Skeletal muscle satellite cell (primary cell): ENCODE measurements around the gene CASP7.

Experiments
- H3K27me3 ChIP-seq: 2 replicates; pipeline ENCODE4 v1.7.0; 2013; ENCODE audit warnings: low read length; ENCODE audit not compliant: control insufficient read depth, insufficient read depth
- H3K36me3 ChIP-seq: 2 replicates; pipeline ENCODE4 v1.7.0; 2013; ENCODE audit warnings: mild to moderate bottlenecking, control low read depth, low read length; ENCODE audit not compliant: insufficient read depth
- H3K4me1 ChIP-seq: 2 replicates; pipeline ENCODE4 v1.7.0; 2013; ENCODE audit warnings: low read length; ENCODE audit not compliant: control insufficient read depth, insufficient read depth
- H3K4me2 ChIP-seq: 2 replicates; pipeline ENCODE4 v1.7.0; 2013; ENCODE audit warnings: mild to moderate bottlenecking, low read length
- H3K4me3 ChIP-seq: 2 replicates; pipeline ENCODE4 v1.7.0; 2013; ENCODE audit warnings: low read length
- H3K9ac ChIP-seq: 2 replicates; pipeline ENCODE4 v1.7.0; 2013; ENCODE audit warnings: mild to moderate bottlenecking, low read depth, low read length, moderate library complexity
- H3K9me3 ChIP-seq: replicated peaks from 2 replicates; pipeline ENCODE4 v1.7.0; 2013; ENCODE audit warnings: mild to moderate bottlenecking, control low read depth, low read length

The CASP7 gene

GRCh38 chr10:113742466-113742865, 62.8 kb downstream of the CASP7 start:
- H3K36me3 ChIP-seq = no peaks in the 10 kb centered on the region
- H3K9ac ChIP-seq = no peak overlapping the region
- H3K27me3 ChIP-seq = no peaks in the 10 kb centered on the region
- H3K4me3 ChIP-seq = no peak overlapping the region
- no peaks in the 10 kb centered on the region for H3K9me3 ChIP-seq
- no peaks in the 10 kb centered on the region for H3K4me1 ChIP-seq
- H3K4me2 ChIP-seq = no peak overlapping the region

- no peak overlapping the region for H3K4me2 ChIP-seq
- H3K9me3 ChIP-seq = no peaks in the 10 kb centered on the region
- no peaks in the 10 kb centered on the region for H3K4me1 ChIP-seq
- peaks cover 3% of the 10 kb centered on the region for H3K27me3 ChIP-seq
- H3K4me3 ChIP-seq = no peak overlapping the region
- no peak overlapping the region for H3K9ac ChIP-seq
- H3K36me3 ChIP-seq = no peaks in the 10 kb centered on the region
Measured at GRCh38 chr10:113743594-113743993, 63.9 kb downstream of the CASP7 start.

- Histone ChIP-seq H3K4me2 (no peak overlapping the region), H3K9ac (no peak overlapping the region), H3K4me1 (no peaks in the 10 kb centered on the region), H3K4me3 (no peak overlapping the region), H3K27me3 (peaks cover 3% of the 10 kb centered on the region), H3K36me3 (no peaks in the 10 kb centered on the region), H3K9me3 (no peaks in the 10 kb centered on the region)
Measured at GRCh38 chr10:113745374-113745773, 65.7 kb downstream of the CASP7 start.

- Histone ChIP-seq H3K9ac (no peak overlapping the region), H3K27me3 (peaks cover 3% of the 10 kb centered on the region), H3K4me3 (no peak overlapping the region), H3K4me1 (no peaks in the 10 kb centered on the region), H3K4me2 (no peak overlapping the region), H3K9me3 (no peaks in the 10 kb centered on the region), H3K36me3 (no peaks in the 10 kb centered on the region)
Measured at GRCh38 chr10:113746217-113746957, 66.7 kb downstream of the CASP7 start.

GRCh38 chr10:113751181-113751732, 71.5 kb downstream of the CASP7 start, which contains the start of gene PLEKHS1:
Gene PLEKHS1, plus strand, starts transcription at chr10:113751682. Its CDS starts 3,596 bp downstream, at chr10:113755278.
- no peak within 1 kb of the TSS for H3K4me3 ChIP-seq
- H3K9ac ChIP-seq = no peak within 1 kb of the TSS
- peaks cover 3% of the 10 kb centered on the region for H3K27me3 ChIP-seq
- H3K4me2 ChIP-seq = no peak within 1 kb of the TSS
- H3K9me3 ChIP-seq = no peaks in the 10 kb centered on the region
- H3K36me3 ChIP-seq = no peaks in the 10 kb centered on the region
- H3K4me1 ChIP-seq = no peaks in the 10 kb centered on the region

- H3K27me3 ChIP-seq = peaks cover 3% of the 10 kb centered on the region
- H3K9me3 ChIP-seq = no peaks in the 10 kb centered on the region
- no peak overlapping the region for H3K4me2 ChIP-seq
- no peaks in the 10 kb centered on the region for H3K36me3 ChIP-seq
- no peak overlapping the region for H3K4me3 ChIP-seq
- H3K9ac ChIP-seq = no peak overlapping the region
- H3K4me1 ChIP-seq = no peaks in the 10 kb centered on the region
Measured at GRCh38 chr10:113752553-113752952, 72.8 kb downstream of the CASP7 start.

GRCh38 chr10:113753020-113753692, 73.4 kb downstream of the CASP7 start:
- no peak overlapping the region for H3K4me3 ChIP-seq
- H3K9me3 ChIP-seq = no peaks in the 10 kb centered on the region
- no peak overlapping the region for H3K9ac ChIP-seq
- no peaks in the 10 kb centered on the region for H3K36me3 ChIP-seq
- H3K4me2 ChIP-seq = no peak overlapping the region
- H3K4me1 ChIP-seq = no peaks in the 10 kb centered on the region
- no peaks in the 10 kb centered on the region for H3K27me3 ChIP-seq

- no peaks in the 10 kb centered on the region for H3K9me3 ChIP-seq
- no peaks in the 10 kb centered on the region for H3K27me3 ChIP-seq
- no peak overlapping the region for H3K4me2 ChIP-seq
- no peak overlapping the region for H3K4me3 ChIP-seq
- H3K4me1 ChIP-seq = no peaks in the 10 kb centered on the region
- H3K36me3 ChIP-seq = no peaks in the 10 kb centered on the region
- no peak overlapping the region for H3K9ac ChIP-seq
Measured at GRCh38 chr10:113754125-113754524, 74.4 kb downstream of the CASP7 start.

- Histone ChIP-seq H3K9me3 (no peaks in the 10 kb centered on the region), H3K4me3 (no peak overlapping the region), H3K4me2 (no peak overlapping the region), H3K36me3 (no peaks in the 10 kb centered on the region), H3K9ac (no peak overlapping the region), H3K4me1 (no peaks in the 10 kb centered on the region), H3K27me3 (no peaks in the 10 kb centered on the region)
Measured at GRCh38 chr10:113754768-113755167, 75.1 kb downstream of the CASP7 start.

GRCh38 chr10:113756940-113757543, 77.3 kb downstream of the CASP7 start:
- Histone ChIP-seq H3K36me3 (no peaks in the 10 kb centered on the region), H3K4me1 (no peaks in the 10 kb centered on the region), H3K27me3 (no peaks in the 10 kb centered on the region), H3K9me3 (no peaks in the 10 kb centered on the region), H3K9ac (no peak overlapping the region), H3K4me2 (no peak overlapping the region), H3K4me3 (no peak overlapping the region)

- Histone ChIP-seq H3K4me2 (no peak overlapping the region), H3K9me3 (no peaks in the 10 kb centered on the region), H3K36me3 (no peaks in the 10 kb centered on the region), H3K4me1 (no peaks in the 10 kb centered on the region), H3K27me3 (peaks cover 11% of the 10 kb centered on the region), H3K4me3 (no peak overlapping the region), H3K9ac (no peak overlapping the region)
Measured at GRCh38 chr10:113762083-113762482, 82.4 kb downstream of the CASP7 start.
